Measurements from ENCODE around the gene MCM5.
"Not testable (repeated sequence)": the region's sequence is repeated elsewhere in the genome, so short reads cannot be mapped to it uniquely, and the experiment has no call there.

MCM5 gene

DNA sequence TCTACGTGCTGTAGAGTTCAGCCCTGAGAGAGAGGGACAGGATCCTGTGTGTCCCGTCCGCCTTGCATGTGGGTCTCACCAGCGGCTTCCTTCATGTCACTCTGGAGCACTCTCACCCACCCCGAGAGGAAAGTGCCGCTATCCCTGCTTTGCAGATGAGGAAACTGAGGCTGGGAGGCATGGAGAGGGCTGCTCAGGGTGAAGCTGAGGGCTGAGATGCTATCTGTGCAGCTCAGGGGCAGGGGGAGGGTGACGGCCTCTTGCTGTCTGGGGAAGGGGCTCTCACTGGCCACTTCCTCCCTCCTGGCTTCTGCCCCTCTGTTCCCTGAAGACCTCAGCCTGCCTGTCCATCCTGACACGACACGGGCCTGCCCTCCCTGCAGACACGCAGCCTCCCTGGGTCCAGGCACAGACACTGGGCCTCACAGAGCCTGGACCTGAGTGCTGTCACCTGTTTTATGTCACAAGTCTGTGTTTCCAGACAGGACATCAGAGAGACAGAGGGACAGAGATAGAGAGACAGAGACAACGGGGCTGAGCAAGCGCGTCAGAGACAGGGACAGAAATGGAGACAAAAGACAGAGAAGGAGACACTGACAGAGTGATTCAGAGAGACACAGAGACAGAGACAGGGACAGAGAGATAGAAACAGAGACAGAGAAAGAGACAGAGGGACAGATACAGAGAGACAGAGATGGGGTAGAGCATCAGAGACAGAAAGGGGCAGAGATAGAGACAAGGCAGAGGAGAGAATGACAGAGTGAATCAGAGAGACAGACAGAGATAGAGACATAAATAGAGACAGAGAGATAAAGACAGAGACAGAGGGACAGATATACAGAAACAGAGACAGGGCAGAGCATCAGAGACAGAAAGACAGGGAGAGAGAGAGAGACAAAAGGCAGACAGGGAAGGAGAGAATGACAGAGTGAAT lies 53.1 kb downstream of the MCM5 start:
- DNase-seq, result no peak

DNA sequence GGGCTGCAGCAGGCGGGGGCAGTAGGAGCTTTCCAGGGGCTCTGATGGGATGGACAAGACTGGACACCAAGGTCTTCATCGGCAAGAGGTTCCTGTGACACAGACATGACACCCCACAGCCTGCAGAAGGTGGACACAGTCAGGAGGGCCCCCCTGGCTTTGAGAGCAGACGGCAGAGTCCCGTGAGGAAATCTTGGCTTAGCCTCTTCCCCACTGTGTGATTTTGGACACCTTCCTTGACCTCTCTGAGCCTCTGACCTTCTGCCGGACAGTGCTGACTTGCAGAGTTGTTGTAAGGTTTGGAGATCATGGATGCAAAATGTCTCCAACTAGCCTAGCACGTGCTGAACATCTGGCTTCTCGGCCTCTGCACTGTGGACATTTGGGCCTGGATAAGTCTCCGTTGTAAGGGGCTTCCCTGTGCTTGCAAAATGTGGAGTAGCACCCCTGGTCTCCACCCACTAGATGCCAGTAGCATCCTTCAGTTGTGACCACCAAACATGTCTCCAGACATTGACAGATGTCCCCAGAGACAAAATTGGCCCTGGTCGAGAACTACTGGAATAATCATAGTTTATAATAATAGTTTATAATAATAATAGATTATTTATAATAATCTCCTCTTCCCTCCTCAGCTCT lies 54.6 kb downstream of the MCM5 start:
- DNase-seq, result no peak

DNA sequence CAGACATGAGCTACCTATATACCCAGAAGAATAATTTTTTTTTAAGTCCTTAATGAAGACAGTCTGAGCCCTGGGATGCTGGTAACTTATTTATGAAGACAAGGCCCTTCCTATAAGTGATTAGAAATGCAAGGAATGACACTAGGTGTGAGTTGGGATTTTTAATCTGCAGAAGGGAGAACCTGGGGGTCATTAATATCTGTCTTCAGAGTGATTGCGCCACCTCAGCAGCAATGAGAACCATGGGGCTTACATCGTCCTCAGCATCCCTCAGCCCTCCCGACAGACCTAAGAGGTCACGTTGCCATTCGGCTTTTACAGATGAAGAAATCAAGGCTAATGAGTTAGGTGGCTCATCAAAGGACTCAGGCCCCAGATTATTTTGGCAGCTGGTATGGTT lies 55.6 kb downstream of the MCM5 start:
- DNase-seq, result no peak

DNA sequence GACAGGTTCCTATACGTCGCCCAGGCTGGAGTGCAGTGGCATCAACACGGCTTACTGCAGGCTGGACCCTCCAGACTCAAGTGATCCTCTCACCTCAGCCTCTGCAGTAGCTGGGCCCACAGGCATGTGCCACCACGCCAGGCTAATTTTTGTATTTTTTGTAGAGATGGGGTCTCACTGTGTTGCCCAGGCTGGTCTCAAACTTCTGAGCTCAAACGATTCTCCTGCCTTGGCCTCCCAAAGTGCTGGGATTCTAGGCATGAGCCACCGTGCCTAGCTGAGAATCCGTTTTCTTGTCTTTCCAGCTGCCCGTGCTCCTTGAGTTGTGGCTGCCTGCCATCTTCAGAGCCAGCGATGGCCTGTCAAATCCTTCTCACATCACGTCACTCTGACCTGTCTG lies 56.8 kb downstream of the MCM5 start:
- DNase-seq, result no peak

DNA sequence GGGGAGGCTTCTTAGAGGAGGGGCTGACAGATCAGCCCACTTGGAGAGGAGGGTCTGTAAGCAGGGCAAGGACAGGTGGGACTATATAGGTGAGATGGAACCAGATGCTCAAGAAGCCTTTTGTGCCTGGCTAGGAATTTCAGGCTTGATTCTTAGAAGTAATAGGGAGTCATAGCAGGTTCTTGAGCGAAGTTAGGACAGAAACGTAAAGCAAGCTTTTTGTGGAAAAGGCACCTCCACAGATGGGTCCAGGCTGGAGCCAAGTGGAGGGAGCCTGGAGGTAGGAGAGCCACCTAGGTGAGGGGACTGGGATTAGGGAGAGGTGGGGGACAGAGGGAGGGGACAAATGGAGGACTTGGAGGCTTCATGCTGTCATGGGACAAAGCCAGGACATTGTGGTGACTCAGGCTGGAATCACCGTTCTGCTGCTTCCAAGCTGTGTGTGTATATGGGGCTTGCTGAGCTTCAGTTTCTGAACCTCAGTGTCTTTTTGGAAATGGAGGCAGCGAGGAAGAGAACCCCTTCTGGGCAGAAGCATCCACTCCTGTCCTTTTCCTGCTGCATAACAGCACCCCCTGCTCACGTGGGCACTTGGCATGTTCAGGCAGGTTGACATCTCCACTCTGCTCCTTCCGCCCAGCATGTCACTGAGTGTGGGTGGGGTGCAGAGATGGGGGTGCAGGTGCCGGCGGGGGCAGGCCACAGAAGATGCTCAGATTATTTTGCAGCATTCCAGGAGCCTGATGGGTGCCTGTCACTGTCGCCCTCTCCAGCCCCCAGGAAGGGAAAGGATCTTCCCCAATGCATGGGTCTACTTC lies 58.0 kb downstream of the MCM5 start:
- DNase-seq, result no peak

DNA sequence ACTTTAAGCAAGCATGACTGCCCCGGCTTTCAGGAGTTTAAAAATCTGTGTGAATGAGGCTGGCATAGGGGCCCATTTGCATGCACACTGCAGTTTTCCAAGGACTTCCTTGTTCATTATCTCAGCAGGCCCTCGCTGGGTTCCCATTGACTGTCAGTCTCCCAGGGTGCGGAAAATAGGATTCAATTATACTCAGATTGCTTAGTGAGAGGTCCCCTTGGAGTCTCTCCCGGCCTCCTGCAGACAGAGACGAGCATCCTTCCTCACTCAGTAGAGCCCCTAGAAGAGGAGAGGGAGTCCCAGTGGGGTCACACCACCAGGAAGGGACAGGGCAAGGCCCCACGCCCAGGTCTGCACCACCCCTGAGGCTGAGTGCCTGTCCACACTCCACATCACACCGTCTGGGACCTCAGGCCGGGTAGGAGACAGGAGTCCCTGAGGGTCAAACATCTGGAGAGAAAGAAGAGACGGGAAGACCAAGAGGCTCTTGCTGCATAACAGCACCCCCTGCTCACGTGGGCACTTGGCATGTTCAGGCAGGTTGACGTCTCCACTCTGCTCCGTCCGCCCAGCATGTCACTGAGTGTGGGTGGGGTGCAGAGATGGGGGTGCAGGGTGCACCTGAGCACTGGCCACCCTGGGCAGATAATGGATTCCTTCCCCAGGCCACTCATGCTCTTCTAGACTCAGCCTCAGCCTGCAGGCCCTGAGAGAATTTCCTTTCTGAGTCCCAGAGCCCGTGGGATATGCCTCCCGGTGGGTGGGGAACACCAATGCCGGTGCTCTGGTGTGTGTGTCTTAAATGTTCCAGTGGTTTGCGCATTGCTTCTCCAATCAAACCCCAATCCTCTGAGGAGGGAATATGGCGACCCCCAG lies 58.8 kb downstream of the MCM5 start:
- DNase-seq, result no peak

DNA sequence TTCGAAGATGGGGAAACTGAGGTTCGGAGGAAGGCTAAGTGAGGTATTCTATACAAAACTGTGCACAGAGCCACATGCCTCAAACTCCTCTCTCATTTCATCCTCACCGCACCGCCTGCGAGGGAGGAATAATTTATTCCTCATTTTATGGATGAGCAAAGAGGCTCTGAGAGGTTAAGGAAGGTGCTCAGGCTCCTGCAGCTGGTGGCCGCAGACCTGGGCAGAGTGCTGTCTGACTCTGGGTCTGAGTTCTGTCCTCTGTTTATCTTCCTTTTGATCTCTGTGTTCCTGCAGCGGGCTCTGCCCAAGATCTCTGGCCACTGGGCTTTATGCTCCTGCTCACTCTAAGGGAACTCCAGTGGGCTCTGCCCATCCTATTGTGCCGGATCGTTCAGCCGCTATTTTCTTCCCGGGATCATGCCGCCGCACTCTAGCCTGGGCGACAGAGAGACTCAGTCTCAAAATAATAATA lies 59.5 kb downstream of the MCM5 start:
- DNase-seq, result no peak

DNA sequence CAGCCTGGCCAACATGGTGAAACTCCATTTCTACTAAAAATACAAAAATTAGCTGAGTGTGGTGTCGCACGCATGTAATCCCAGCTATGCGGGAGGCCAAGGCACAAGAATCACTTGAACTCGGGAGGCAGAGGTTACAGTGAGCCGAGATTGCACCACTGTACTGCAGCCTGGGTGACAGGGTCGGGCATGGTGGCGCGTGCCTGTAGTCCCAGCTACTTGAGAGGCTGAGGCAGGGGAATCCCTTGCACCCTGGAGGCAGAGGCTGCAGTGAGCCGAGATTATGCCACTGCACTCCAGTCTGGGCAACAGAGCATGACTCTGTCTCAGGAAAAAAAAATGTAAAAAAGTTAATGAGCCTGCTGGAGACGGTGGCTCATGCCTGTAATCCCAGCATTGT lies 60.0 kb downstream of the MCM5 start:
- not testable (repeated sequence) for DNase-seq

DNA sequence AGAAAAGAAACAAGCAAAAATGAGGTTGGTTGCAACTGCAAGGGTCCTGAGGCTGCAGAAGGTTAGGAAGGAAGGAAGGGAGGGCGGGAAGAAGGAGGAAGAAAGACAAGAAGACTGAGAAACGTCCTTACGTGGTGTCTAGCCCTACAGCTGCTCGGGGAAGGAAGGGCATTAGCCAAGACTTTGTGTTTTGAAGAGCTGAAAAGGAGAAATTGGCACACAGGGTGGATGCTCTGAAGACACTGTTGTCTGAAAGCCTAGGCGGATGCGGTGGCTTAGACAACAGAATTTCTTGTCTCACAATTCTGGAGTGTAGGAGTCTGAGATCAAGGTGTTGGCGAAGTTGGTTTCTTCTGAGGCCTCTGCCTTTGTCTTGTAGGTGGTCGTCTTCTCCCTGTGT lies 60.7 kb downstream of the MCM5 start:
- no peak for DNase-seq

DNA sequence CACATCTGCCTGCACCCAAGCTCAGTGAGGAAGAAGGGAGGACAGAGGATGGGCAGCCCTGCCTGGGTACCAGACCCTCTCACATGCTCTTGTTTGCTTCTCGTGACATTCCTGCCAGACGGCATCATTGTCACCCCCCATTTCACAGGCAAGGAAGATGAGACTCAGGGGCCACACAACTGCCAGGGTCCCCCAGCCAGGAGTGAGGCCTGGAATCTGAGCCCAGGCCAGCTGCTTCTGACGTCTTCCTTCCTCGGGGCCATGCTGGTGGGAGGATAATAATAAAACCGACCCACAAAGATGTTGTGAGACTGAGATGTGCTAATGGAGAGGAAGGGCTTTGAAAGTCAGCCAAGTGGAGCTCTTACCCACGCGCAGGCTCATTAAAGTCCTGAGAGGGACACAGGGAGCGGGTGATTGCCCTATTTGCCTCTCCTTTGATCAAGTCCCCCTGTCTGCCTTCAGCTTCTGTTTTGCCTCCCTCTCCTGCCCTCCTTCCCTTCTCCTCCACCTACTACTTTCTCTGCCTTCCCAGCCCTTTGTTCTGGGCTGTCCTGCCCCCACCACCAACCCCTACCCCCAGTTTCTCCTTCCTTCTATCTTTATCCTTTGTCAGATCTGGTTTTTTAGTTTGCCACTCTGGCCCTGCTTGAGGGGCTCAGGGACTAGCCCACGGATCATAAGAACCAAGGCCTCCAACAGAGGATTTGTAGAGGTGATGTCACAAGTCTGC lies 62.7 kb downstream of the MCM5 start:
- no peak for DNase-seq

DNA sequence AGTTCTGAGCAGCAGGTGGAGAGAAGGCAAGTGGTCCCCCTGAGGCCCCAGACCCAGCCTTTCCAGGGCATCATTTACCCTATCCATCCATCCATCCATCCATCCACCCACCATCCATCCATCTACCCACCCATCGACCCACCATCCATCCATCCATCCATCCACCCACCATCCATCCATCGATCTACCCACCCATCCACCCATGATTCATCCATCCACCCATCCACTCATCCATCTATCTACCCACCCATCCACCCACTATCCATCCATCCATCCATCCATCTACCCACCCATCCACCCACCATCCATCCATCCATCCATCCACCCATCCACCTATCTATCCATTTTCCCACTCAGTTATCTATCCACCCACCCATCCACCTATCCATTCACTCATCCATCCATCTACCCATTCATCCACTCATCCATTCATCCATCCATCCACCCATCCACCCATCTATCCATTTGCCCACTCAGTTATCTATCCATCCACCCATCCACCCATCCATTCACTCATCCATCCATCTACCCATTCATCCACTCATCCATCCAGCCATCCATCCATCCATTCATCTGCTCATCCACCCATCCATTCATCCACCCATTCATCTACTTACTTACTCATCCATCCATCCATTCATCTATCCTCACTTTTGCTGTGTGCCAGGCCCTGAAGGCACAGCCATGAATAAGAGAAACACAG lies 63.4 kb downstream of the MCM5 start:
- DNase-seq, result no peak

DNA sequence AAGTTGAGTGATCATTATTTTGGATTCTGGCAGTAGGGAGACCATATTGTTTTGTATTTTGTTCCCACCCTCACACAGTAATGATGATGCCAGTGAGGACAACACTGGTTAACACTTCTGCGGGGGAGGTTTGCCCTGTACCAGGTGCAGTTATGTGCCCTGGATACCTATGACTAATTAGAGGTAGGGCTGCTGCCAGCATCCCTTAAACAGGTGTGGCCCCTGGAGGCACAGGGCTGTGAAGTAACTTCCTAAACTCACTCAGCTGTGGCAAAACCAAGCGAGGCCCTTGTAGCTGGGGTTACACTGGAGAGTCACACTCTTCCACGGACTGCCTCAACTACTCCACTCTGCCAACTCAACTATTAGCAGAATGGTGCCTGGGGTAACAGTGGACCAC lies 64.5 kb downstream of the MCM5 start:
- DNase-seq, result no peak

DNA sequence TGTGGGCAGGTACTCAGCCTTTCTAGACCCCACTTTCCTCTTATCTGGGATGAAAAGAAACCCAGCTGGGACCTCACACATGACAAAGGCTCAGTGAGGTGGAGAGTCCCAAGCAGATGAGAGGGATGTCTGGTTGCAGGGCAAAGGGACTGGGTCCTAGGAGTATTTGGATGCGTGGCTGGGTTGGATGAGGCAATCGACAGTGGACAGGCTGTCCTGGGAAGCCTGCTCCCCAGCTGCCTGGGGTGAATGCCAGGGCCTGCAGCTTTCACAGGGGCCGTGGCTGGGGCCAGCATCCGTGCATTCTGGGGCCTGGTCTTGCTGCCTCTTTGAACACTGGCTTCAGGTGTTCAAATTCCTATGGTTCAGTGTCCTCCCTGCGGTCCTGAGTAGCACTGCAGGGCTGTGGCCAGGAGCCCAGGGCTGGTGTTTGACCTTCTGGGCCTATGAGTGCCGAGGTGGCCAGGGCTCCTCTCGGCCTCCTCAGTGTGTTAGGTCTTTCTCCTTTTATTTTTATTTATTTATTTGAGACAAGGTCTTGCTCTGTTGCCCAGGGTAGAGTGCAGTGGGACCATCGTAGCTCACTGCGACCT lies 65.3 kb downstream of the MCM5 start:
- no peak for DNase-seq

DNA sequence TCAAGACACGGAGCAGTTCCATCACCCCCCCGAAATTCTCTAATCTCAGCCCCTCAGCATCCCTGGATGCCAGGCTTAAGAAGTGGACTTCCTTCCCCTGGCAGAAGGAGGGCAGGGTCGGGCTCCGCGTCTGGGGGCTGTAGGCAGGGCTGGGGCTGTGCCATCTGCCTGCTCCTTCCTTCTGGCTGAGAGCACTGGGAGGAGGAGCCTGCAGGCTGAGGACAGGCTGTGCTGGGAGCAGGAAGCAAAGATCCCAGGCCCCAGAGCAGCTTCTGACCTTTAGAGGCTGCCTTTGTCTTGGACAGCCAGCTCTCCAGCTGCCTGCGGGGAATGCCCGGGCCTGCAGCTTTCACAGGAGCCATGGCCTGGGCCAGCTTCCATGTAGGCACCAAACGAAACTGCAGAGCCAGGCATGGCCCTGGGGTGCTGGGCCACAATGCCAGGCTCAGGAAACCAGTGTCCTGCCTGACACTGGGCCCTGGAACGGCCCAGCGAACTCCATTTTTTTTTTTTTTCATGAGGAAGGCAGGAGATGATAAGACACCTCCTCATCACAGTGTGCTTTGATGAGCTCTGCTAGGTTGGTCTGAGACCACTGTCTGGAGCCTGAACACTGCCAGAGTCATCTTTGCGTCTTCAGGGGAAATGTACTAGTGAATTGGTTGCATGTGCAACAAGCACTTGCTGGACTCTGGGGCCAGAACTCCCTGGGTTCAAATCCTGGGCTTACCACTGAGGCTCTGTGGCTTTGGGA lies 67.9 kb downstream of the MCM5 start:
- DNase-seq, result no peak

DNA sequence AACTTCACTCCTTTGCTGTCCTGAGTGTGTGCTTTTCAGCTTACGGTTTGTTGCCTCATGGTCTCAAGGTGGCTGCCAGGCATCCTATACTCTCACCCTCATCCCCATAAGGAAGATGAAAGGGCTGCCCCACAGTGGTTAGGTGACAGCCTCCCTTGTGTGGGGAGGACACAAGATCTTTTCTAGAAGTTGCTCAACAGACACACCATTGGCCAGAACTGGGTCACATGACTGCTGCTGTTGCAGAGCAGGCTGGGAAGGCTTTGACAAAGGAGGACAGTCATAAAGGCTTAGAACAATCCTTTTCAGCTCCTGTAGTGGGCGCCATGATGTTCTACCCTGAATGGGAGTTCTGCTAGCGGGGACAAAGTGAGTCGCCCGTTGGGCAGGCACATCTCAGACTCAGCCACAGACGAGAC lies 71.0 kb downstream of the MCM5 start:
- no peak for DNase-seq

DNA sequence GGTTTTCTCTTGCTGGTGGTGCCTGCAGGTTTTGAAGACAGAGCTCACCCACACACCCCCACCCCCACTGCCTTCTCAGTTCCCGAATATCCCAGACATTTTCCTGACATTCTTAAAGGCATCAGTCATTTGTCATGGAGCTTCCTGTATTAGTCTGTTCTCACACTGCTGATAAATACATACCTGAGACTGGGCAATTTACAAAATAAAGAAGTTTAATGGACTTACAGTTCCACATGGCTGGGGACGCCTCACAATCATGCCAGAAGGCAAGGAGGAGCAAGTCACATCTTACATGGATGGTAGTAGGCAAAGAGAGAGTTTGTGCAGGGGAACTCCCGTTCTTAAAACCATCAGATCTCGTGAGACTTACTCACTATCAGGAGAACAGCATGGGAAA lies 71.6 kb downstream of the MCM5 start:
- DNase-seq, result not testable (repeated sequence)

DNA sequence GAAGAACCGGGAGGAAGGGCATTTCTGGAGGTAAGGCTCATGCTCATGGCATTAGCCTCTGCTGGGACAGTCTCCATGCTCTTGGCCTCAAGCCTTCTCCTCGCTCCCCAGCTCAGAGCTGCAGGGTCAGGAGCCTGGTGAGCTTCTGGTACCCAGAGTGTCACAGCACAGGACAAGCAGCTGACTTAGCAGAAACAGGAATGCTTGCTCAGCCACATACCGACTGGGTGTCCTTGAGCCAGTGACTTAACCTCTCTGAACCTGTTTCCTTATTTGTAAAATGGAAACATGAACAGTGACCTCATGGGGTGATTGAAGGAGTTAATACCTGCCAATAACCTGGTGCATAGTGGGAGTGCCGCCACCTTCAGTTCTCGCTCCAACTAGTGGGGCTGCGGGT lies 72.5 kb downstream of the MCM5 start:
- no peak for DNase-seq

DNA sequence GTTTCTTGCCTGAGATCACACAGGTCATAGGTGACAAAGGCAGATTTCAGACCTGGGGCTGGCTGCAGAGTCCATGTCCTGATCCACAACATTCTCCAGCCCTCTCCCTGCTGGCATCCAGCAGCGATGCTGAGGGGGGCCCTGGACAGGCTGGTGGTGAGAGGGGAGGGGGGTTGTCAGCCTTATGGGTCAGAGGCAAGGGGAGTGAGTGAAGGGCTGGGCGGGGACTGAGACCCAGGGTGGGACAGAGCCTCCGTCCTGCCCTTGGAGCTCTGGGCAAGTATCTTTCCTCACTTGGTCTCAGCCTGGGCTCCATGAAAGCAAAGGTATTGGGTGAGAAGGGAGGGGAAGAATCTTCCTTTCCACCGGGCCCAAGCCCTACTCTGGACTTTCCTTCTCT lies 74.0 kb downstream of the MCM5 start:
- DNase-seq, result no peak
